PC-3 (cell line): ENCODE results near the gene TMEM131. TPM values are rescaled to one million over a fixed set of nuclear protein-coding genes. Genes with fewer than 3 reads are reported as not detected.
A peak's percentile ranks its signal among the peaks of the same experiment; 100 is the strongest.

Experiments
- ATAC-seq: fragments of 200-7000 bp; cut with Tn5 transposase; 2 replicates; pipeline ENCODE4 v1.9.1; 2020; ENCODE audit warnings: mild to moderate bottlenecking, moderate library complexity
- BruUV-seq: library from RNA; stranded (reverse); fragments of 400-500 nt; replicated peaks from 2 replicates; lab custom pipeline; 2021; lab: Mats Ljungman, UMichigan
- CTCF ChIA-PET: fragments of 300-600 bp; sonication (Branson Sonifier 250); formaldehyde crosslinking; loops from one replicate; lab custom pipeline; 2022; ENCODE audit warnings: antibody characterized with exemption; lab: Charles Lee
- POLR2A ChIA-PET: fragments of 300-600 bp; sonication (Branson Sonifier 250); formaldehyde crosslinking; loops from one replicate; lab custom pipeline; 2022; ENCODE audit warnings: antibody characterized with exemption; ENCODE audit not compliant: unreplicated experiment; lab: Charles Lee
- DNase-seq: peaks from one replicate; pipeline ENCODE4 v3.0.0-alpha.2; 2015
- H2AFZ ChIP-seq: fragments of 300-600 bp; sonication (generic); 2 replicates; pipeline ENCODE4 v1.6.0; 2016; ENCODE audit warnings: antibody characterized with exemption, low read length
- H3F3A ChIP-seq: fragments of 300-600 bp; sonication (generic); one replicate; pipeline ENCODE4 v1.6.0; 2017; ENCODE audit warnings: antibody characterized with exemption, low read length, control low read depth, mild to moderate bottlenecking; ENCODE audit not compliant: unreplicated experiment
- H3K27ac ChIP-seq: fragments of 300-600 bp; sonication (generic); 2 replicates; pipeline ENCODE4 v1.5.1; 2016; ENCODE audit warnings: mild to moderate bottlenecking, low read length
- H3K27me3 ChIP-seq: fragments of 300-600 bp; sonication (generic); 2 replicates; pipeline ENCODE4 v1.6.1; 2016; ENCODE audit warnings: low read length, mixed read lengths
- H3K36me3 ChIP-seq: fragments of 300-600 bp; sonication (generic); 2 replicates; pipeline ENCODE4 v1.6.1; 2016; ENCODE audit warnings: low read depth, mixed run types, low read length, mixed read lengths
- H3K4me1 ChIP-seq: fragments of 300-600 bp; sonication (generic); 2 replicates; pipeline ENCODE4 v1.5.1; 2016; ENCODE audit warnings: low read length; ENCODE audit not compliant: insufficient read depth
- H3K4me2 ChIP-seq: fragments of 300-600 bp; sonication (generic); 2 replicates; pipeline ENCODE4 v1.6.0; 2016; ENCODE audit warnings: low read length
- H3K4me3 ChIP-seq: fragments of 300-600 bp; sonication (generic); 2 replicates; pipeline ENCODE4 v1.5.1; 2016; ENCODE audit warnings: mild to moderate bottlenecking, low read length, mixed read lengths
- H3K79me2 ChIP-seq: fragments of 300-600 bp; sonication (generic); 2 replicates; pipeline ENCODE4 v1.6.1; 2017; ENCODE audit warnings: low read length, mixed read lengths
- H3K9ac ChIP-seq: fragments of 300-600 bp; sonication (generic); 2 replicates; pipeline ENCODE4 v1.6.0; 2016; ENCODE audit warnings: mild to moderate bottlenecking, low read length
- H3K9me2 ChIP-seq: fragments of 300-600 bp; sonication (generic); replicated peaks from 2 replicates; pipeline ENCODE4 v1.6.1; 2016; ENCODE audit warnings: mixed run types, low read length, mixed read lengths
- H3K9me3 ChIP-seq: fragments of 300-600 bp; sonication (generic); 2 replicates; pipeline ENCODE4 v1.6.1; 2016; ENCODE audit warnings: low read length, mixed read lengths
- H4K20me1 ChIP-seq: fragments of 300-600 bp; sonication (generic); 2 replicates; pipeline ENCODE4 v1.6.1; 2016; ENCODE audit warnings: low read length, mixed read lengths
- CTCF ChIP-seq: fragments of 300-600 bp; sonication (generic); conservative IDR thresholded peaks from 2 replicates; pipeline ENCODE4 v1.5.1; 2017; ENCODE audit warnings: antibody characterized with exemption, low read depth, mild to moderate bottlenecking, low read length
- EZH2 ChIP-seq: fragments of 300-600 bp; sonication (generic); IDR thresholded peaks from one replicate; pipeline ENCODE4 v1.6.1; 2017; ENCODE audit warnings: antibody characterized with exemption, mild to moderate bottlenecking, low read length; ENCODE audit not compliant: unreplicated experiment
- EZH2phosphoT487 ChIP-seq: fragments of 300-600 bp; sonication (generic); IDR thresholded peaks from 2 replicates; pipeline ENCODE4 v1.6.1; 2018; ENCODE audit warnings: mild to moderate bottlenecking, antibody characterized with exemption, low read length, borderline replicate concordance
- intact Hi-C: fragments of 100-400 bp; cut with micrococcal nuclease; formaldehyde crosslinking; loops from 2 replicates; pipeline ENCODE4 v1.9.0; 2023
- total RNA-seq: library from RNA; depleted of rRNA; stranded (reverse); fragments of >200 nt; gene quantifications from 2 replicates; pipeline ENCODE4 v1.2.3, GENCODE V29; 2014

TMEM131 gene
- total RNA-seq, 1 experiment from 2014 or later: 21.1 TPM

DNA sequence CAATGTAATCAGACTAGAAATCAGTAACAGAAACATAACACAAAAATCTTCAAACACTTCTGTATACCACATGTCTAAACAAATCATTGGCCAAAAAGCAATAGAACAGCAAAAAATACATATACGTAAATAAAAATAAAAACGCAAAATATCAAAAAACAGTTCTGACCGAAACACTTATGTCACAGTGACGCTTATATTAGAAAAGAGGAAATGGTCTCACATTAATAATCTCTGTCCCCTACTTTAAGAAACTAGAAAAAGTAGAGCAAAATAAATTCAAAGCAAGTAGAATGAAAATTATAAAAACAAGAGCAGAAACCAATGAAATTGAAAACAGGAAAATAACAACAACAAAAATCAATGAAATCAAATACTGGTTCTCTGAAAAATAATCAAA, 41.9 kb downstream of the TMEM131 start:
- no peaks in the 10 kb centered on the region for H3K36me3 ChIP-seq
- no peak overlapping the region for H2AFZ ChIP-seq
- peaks cover 4% of the 10 kb centered on the region for H3F3A ChIP-seq
- H3K4me2 ChIP-seq: no peak overlapping the region
- ATAC-seq (no peak), DNase-seq (no peak)
- intact Hi-C loops: no loop called here
- no peaks in the 10 kb centered on the region for H3K27me3 ChIP-seq
- peaks cover 97% of the 10 kb centered on the region for H3K79me2 ChIP-seq
- H4K20me1 ChIP-seq: no peaks in the 10 kb centered on the region
- no peak for TF ChIP-seq CTCF
- TF ChIP-seq EZH2phosphoT487: no peak
- TF ChIP-seq EZH2: no peak
- no peak overlapping the region for H3K27ac ChIP-seq
- no peak overlapping the region for H3K4me3 ChIP-seq
- peaks cover 20% of the 10 kb centered on the region for H3K4me1 ChIP-seq
- ChIA-PET POLR2A (no interaction called here), CTCF (no interaction called here)
- no peaks in the 10 kb centered on the region for H3K9me3 ChIP-seq
- H3K9me2 ChIP-seq: no peaks in the 10 kb centered on the region
- no peak overlapping the region for H3K9ac ChIP-seq
- no TSS peak for BruUV-seq

GRCh38 chr2:97952357-97952756, 43.4 kb downstream of the TMEM131 start:
- H3K4me1 ChIP-seq: peaks cover 20% of the 10 kb centered on the region
- H3K9me3 ChIP-seq: no peaks in the 10 kb centered on the region
- H3K4me2 ChIP-seq: no peak overlapping the region
- DNase-seq (no peak), ATAC-seq (no peak)
- H3K27me3 ChIP-seq: no peaks in the 10 kb centered on the region
- no peak overlapping the region for H2AFZ ChIP-seq
- no peak overlapping the region for H3K9ac ChIP-seq
- H3K4me3 ChIP-seq: no peak overlapping the region
- no peaks in the 10 kb centered on the region for H4K20me1 ChIP-seq
- ChIA-PET CTCF (no interaction called here), POLR2A (no interaction called here)
- intact Hi-C loops: no loop called here
- no TSS peak for BruUV-seq
- peaks cover 97% of the 10 kb centered on the region for H3K79me2 ChIP-seq
- no peaks in the 10 kb centered on the region for H3K36me3 ChIP-seq
- H3K27ac ChIP-seq: no peak overlapping the region
- no peak for TF ChIP-seq EZH2
- no peak for TF ChIP-seq CTCF
- TF ChIP-seq EZH2phosphoT487: no peak
- peaks cover 4% of the 10 kb centered on the region for H3F3A ChIP-seq
- H3K9me2 ChIP-seq: no peaks in the 10 kb centered on the region

DNA sequence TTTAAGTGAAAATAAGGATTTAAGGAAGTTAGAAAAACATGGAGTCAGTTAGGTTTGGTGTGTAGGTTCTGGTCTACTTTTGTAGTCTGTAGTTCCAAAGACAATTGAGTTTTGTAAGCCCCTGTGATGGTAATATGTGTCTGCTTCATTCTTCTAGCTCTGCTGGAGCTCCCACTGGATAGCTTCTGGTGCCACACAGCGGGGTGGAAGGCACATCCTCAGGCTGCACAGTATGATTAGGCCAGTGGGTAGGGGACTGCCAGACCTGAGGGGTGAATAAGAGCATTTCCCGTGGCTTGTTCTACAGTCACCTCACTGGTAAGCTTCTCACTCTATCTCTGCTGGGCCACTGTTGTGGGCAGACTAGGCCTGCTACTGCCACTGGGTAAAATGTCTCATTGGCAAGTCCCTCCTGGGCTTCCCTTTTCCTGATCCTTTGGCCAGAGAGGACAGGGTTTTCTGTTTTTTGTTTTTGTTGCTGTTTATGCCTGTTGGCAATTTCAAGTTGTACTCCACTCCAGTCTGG, 44.5 kb downstream of the TMEM131 start:
- no TSS peak for BruUV-seq
- Histone ChIP-seq H3K9ac (no peak overlapping the region), H3K27ac (peak overlapping the region; percentile 34), H4K20me1 (no peaks in the 10 kb centered on the region), H3K27me3 (no peaks in the 10 kb centered on the region), H3K9me3 (no peaks in the 10 kb centered on the region), H3K9me2 (no peaks in the 10 kb centered on the region), H2AFZ (no peak overlapping the region), H3K4me1 (peaks cover 20% of the 10 kb centered on the region), H3K4me3 (no peak overlapping the region; the same call in 1 of the 2 replicates), H3K79me2 (peaks cover 98% of the 10 kb centered on the region), H3K36me3 (no peaks in the 10 kb centered on the region), H3K4me2 (peak overlapping the region; percentile 66), H3F3A (peaks cover 4% of the 10 kb centered on the region)
- TF ChIP-seq EZH2phosphoT487 (no peak), CTCF (no peak), EZH2 (no peak)
- peak; percentile 55 for ATAC-seq
- ChIA-PET CTCF (no interaction called here), POLR2A (no interaction called here)
- peak; percentile 10 for DNase-seq
- intact Hi-C loops: no loop called here
